T-helper 2 cell (primary cell): Measurements from ENCODE around the gene IFIT3.
A peak's percentile ranks its signal among the peaks of the same experiment; 100 is the strongest.
"Not testable (repeated sequence)": the region's sequence is repeated elsewhere in the genome, so short reads cannot be mapped to it uniquely, and the experiment has no call there.

Experiments used
- DNase-seq, 5 experiments: peaks; one replicate each; pipeline versions ENCODE4 v3.0.0 to v3.0.0-alpha.2; 2012 to 2022
- total RNA-seq, 2 donors: gene quantifications; one replicate each; lab custom pipeline; 2026; lab: John Stamatoyannopoulos, UW

The IFIT3 gene, protein sequence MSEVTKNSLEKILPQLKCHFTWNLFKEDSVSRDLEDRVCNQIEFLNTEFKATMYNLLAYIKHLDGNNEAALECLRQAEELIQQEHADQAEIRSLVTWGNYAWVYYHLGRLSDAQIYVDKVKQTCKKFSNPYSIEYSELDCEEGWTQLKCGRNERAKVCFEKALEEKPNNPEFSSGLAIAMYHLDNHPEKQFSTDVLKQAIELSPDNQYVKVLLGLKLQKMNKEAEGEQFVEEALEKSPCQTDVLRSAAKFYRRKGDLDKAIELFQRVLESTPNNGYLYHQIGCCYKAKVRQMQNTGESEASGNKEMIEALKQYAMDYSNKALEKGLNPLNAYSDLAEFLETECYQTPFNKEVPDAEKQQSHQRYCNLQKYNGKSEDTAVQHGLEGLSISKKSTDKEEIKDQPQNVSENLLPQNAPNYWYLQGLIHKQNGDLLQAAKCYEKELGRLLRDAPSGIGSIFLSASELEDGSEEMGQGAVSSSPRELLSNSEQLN
- total RNA-seq: 21.1 to 22.1 reads per million in 2 donors

- peak in 2 of 5 experiments; percentile 31 to 32 for DNase-seq
Measured at GRCh38 chr10:89327803-89328441, at the start of gene IFIT3. Gene IFIT3 (plus strand): TSS chr10:89327997. CDS start chr10:89328074, 77 bp downstream.

GRCh38 chr10:89278034-89278535 lies 49.7 kb upstream of the IFIT3 start:
- DNase-seq: no peak

- DNase-seq: no peak
Measured at GRCh38 chr10:89278900-89279392, 48.9 kb upstream of the IFIT3 start.

DNA sequence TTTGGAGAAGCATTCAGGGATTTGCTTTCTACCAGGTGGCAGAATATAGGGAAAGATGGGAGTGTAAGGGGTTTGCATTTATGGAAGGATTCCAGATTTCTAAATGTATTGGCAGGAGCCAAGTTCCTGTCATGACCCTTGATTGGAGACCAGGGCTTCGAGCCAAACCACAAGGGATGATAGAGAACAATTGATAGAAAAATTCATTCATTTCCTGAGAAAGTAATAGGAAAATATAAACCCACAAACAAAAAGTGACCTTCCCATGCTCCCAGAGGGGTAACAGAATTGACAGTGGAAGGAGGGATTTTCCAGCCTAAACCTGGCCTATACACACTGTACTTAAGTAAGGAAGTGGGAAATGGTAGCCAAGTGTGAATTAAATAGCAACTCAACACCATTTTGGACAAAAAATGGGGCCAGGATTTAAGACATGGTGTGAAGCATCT lies 48.4 kb upstream of the IFIT3 start:
- no peak for DNase-seq

DNA sequence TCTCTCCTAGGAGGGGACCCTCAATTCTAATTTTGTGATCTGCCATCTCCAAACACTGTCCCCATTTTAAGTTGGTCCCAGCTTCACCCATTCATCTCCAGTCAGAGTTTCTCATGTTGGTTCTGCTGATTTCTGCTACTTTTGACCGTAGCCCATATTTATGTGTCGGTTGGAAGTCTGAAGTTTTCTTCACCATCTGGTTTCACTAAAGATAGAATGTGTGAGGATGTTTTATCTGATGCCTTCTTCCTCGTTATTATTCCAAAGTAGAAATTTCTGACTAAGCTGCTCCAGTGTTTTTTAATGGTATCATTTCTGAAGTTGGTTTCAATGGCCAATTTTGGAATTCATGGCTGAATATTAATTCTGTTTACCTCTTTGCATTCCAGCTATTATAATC lies 47.3 kb upstream of the IFIT3 start:
- no peak for DNase-seq

GRCh38 chr10:89281606-89282395 lies 46.0 kb upstream of the IFIT3 start:
- DNase-seq: no peak

DNA sequence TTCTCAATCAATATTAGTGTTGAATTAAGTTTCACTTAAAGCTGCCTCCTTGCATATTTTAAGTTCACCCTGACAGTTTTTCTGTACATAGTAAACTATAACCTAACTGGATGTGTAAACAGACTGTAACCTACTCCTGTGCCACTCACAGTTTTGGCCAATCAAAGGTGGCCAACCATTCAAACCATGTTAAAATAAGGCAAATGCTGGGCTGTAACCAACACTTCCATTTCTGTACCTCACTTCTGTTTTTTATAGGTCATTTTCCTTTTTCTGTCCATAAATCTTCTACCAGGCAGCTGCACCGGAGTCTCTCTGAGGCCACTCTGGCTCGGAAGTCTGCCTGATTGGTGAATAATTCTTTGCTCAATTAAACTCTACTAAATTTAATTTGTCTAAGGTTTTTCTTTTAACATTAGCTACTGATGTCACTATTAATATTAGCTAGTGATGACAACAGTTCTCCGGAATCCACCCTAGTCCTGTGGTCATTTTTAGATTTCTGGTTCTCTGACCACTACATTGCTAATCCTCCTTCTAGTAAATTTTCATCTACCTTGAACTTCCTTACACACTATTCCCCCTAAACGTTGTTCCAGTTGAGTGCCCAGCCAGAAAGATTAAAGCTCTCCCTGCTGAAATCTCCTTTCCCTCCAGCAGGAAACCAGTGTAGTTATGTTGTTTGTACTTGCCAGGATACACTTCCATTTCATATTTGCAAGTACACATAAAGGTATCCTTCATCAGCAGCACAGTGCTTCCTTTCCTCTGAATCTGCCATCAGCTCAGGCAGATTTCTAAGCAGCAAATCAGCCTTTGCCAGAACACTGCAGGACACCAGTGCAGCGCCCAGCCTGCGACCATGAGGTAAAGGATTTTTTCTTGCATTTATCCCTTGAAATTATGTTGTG lies 44.5 kb upstream of the IFIT3 start:
- DNase-seq: no peak

GRCh38 chr10:89283936-89284475 lies 43.8 kb upstream of the IFIT3 start:
- no peak for DNase-seq

- not testable (repeated sequence) for DNase-seq
Measured at GRCh38 chr10:89284711-89285110, 43.1 kb upstream of the IFIT3 start.

DNA sequence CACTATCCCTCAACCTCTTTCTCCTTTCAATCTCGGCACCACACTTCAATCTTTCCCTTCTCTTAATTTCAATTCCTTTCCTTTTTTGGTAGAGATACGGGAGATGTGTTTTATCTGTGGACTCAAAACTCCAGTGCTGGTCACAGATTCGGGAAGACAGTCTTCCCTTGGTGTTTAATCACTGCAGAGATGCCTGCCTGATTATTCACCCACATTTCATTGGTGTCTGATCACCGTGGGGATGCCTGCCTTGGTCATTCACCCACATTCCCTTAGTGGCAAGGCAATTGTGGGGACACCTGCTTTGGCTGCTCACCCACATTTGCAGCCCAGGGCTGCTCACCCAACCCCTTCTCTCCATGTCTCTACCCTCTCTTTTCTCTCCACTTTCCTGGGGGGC lies 42.5 kb upstream of the IFIT3 start:
- not testable (repeated sequence) for DNase-seq

GRCh38 chr10:89294721-89295239 lies 33.0 kb upstream of the IFIT3 start:
- DNase-seq: no peak

- no peak for DNase-seq
Measured at GRCh38 chr10:89295597-89295996, 32.2 kb upstream of the IFIT3 start.

DNA sequence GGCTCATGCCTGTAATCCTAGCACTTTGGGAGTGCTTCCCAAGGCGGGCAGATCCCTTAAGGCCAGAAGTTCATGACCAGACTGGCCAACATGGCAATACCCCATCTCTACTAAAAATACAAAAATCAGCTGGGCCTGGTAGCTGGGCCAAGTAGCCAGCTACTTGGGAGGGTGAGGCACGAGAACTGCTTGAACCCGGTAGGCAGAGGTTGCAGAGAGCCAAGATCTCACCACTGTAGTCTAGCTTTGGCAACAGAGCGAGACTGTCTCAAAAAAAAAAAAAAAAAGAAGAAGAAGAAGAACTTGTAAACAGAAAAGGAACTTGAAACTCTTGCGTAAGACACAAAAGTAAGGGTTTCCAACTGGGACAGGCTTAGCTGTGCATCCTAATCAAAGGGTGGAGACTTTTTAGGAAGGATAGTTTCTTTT lies 31.6 kb upstream of the IFIT3 start:
- DNase-seq: no peak

- DNase-seq: no peak
Measured at GRCh38 chr10:89297356-89297755, 30.4 kb upstream of the IFIT3 start.

- DNase-seq: no peak
Measured at GRCh38 chr10:89297791-89298190, 30.0 kb upstream of the IFIT3 start.

DNA sequence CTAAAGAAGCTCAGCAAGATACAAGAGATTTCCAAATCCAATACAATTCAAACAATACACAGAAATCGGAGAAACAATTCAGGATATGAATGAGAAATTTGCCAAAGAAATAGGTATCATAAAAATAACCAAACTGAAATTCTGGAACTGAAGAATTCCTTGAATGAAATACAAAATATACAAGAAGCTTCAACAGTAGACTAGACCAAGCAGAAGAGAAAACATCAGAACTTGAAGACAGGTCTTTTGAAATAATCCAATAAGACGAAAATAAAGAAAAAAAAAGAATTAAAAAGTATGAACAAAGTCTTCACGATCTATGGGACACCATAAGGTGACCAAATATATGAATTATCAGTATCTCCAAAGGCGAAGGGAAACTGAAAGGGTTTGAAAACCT lies 28.8 kb upstream of the IFIT3 start:
- DNase-seq: no peak

DNA sequence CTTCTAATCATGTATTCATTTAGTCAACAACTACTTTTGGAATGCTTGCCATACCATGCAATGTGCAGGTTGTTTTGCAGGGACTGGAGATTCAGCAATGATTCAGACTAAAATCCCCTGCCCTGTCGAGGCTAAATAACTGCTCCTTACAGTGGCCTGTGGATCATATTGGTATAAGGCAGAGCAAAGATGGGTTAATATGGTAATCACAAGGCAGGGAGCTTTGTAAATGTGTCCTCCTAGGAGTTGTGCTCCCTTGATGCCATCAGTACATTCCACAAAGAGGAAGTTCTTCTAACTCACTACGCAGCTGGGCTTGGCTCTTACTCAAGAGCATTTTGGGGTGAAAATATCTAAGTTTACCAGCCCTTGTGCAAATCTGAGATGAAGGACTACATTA lies 26.6 kb upstream of the IFIT3 start:
- DNase-seq: peak in 1 of 5 experiments; percentile 5

- peak in 2 of 5 experiments; percentile 47 to 59 for DNase-seq
Measured at GRCh38 chr10:89301721-89302445, 25.9 kb upstream of the IFIT3 start, which contains the start of gene IFIT2. Gene IFIT2 (plus strand): TSS chr10:89302046. CDS start chr10:89302124, 78 bp downstream.

GRCh38 chr10:89302625-89303024 lies 25.2 kb upstream of the IFIT3 start:
- no peak for DNase-seq

DNA sequence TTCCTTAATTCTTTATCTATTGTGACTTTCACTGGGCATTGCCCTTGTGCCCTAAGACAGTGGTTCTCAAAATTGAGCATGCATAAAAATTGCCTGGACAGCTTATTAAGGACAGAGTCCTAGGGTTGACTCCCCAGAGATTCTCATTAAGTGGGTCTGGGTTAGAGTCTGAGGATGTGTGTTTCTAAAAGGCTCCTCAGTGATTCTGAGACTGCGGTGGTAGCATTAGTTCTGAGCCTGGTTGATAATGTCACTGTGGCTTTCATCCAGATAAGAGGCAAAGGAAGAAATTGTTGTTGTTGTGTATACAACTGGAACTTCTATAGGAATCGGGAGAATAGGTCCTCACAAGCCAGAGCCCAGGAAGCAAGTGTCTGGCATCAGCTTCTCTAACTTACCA lies 24.6 kb upstream of the IFIT3 start:
- no peak for DNase-seq
